NCI-H510A (cell line): ENCODE measurements around the gene ENOX1.
"Not testable (repeated sequence)": the region's sequence is repeated elsewhere in the genome, so short reads cannot be mapped to it uniquely, and the experiment has no call there.

Experiments used
- DNase-seq: peaks from one replicate; lab custom pipeline; 2025; lab: John Stamatoyannopoulos, UW

Gene ENOX1

GRCh38 chr13:43356567-43356966 is 430.2 kb downstream of the ENOX1 start:
- DNase-seq, result no peak

GRCh38 chr13:43355774-43356173 is 431.0 kb downstream of the ENOX1 start:
- no peak for DNase-seq

- DNase-seq, result no peak
These were observed 432.4 kb downstream of the ENOX1 start for GRCh38 chr13:43354153-43354945.

- no peak for DNase-seq
These were observed 433.1 kb downstream of the ENOX1 start for GRCh38 chr13:43353631-43354030.

- not testable (repeated sequence) for DNase-seq
These were observed 435.2 kb downstream of the ENOX1 start for GRCh38 chr13:43351612-43352011.

- DNase-seq, result no peak
These were observed 438.4 kb downstream of the ENOX1 start for GRCh38 chr13:43348397-43348796.

GRCh38 chr13:43347877-43348276 is 438.9 kb downstream of the ENOX1 start:
- DNase-seq, result no peak

GRCh38 chr13:43346427-43346826 is 440.3 kb downstream of the ENOX1 start:
- no peak for DNase-seq

GRCh38 chr13:43343645-43344044 is 443.1 kb downstream of the ENOX1 start:
- no peak for DNase-seq

- no peak for DNase-seq
These were observed 446.8 kb downstream of the ENOX1 start for GRCh38 chr13:43339805-43340550.

GRCh38 chr13:43339145-43339804 is 447.5 kb downstream of the ENOX1 start:
- DNase-seq, result no peak

GRCh38 chr13:43335764-43336163 is 451.0 kb downstream of the ENOX1 start:
- no peak for DNase-seq

GRCh38 chr13:43333176-43333575 is 453.6 kb downstream of the ENOX1 start:
- DNase-seq, result no peak

GRCh38 chr13:43331672-43332071 is 455.1 kb downstream of the ENOX1 start:
- no peak for DNase-seq

- DNase-seq, result no peak
These were observed 457.1 kb downstream of the ENOX1 start for GRCh38 chr13:43329702-43330101.

- no peak for DNase-seq
These were observed 457.9 kb downstream of the ENOX1 start for GRCh38 chr13:43328907-43329306.

GRCh38 chr13:43326100-43326499 is 460.7 kb downstream of the ENOX1 start:
- no peak for DNase-seq

- no peak for DNase-seq
These were observed 461.1 kb downstream of the ENOX1 start for GRCh38 chr13:43325636-43326035.

GRCh38 chr13:43324129-43324528 is 462.6 kb downstream of the ENOX1 start:
- DNase-seq, result no peak

GRCh38 chr13:43319617-43320444 is 466.9 kb downstream of the ENOX1 start:
- no peak for DNase-seq

GRCh38 chr13:43316946-43317353 is 469.8 kb downstream of the ENOX1 start:
- no peak for DNase-seq

GRCh38 chr13:43316281-43316680 is 470.5 kb downstream of the ENOX1 start:
- no peak for DNase-seq
